Lung (tissue), 12 donors: ENCODE measurements around the gene SNRNP70. TPM values are rescaled to one million over a fixed set of nuclear protein-coding genes. Genes with fewer than 3 reads are reported as not detected.

ENCODE experiments used
- ATAC-seq: fragments of 200-7000 bp; cut with Tn5 transposase; one replicate; pipeline ENCODE4 v1.9.1; 2020; ENCODE audit warnings: moderate number of reproducible peaks; ENCODE audit not compliant: insufficient read depth, low FRiP score
- DNase-seq, 3 donors: peaks; one replicate each; pipeline ENCODE4 v3.0.0-alpha.2; 2013 to 2017
- H3K27ac ChIP-seq, 2 donors: one replicate each; pipeline ENCODE4 v1.5.1; 2013; ENCODE audit warnings: mild to moderate bottlenecking in 2 of 2, moderate library complexity in 2 of 2, control low read depth in 1 of 2, inconsistent platforms in 1 of 2, low read depth in 1 of 2, low read length in 1 of 2
- H3K27me3 ChIP-seq, 3 donors: one replicate each; pipeline ENCODE4 v1.5.1; 2013; ENCODE audit warnings: low read length in 2 of 3; ENCODE audit not compliant: control insufficient read depth in 3 of 3, insufficient read depth in 3 of 3
- H3K36me3 ChIP-seq, 4 donors: one replicate each; pipeline ENCODE4 v1.5.1; 2013; ENCODE audit warnings: low read length in 4 of 4, mild to moderate bottlenecking in 1 of 4, moderate library complexity in 1 of 4; ENCODE audit not compliant: control insufficient read depth in 4 of 4, insufficient read depth in 4 of 4
- H3K4me1 ChIP-seq, 5 donors: one replicate each; pipeline ENCODE4 v1.5.1; 2013; ENCODE audit warnings: low read length in 5 of 5, mild to moderate bottlenecking in 2 of 5, moderate library complexity in 1 of 5; ENCODE audit not compliant: control insufficient read depth in 5 of 5, insufficient read depth in 5 of 5
- H3K4me3 ChIP-seq: one replicate; pipeline ENCODE4 v1.5.1; 2013; ENCODE audit warnings: mild to moderate bottlenecking, control low read depth, moderate library complexity
- H3K9ac ChIP-seq, 2 donors: one replicate each; pipeline ENCODE4 v1.5.1; 2013; ENCODE audit warnings: low read length in 2 of 2, control low read depth in 1 of 2; ENCODE audit not compliant: insufficient read depth in 1 of 2
- H3K9me3 ChIP-seq, 4 donors: one replicate each; pipeline ENCODE4 v1.5.1; 2013; ENCODE audit warnings: low read length in 3 of 4, mild to moderate bottlenecking in 1 of 4, moderate library complexity in 1 of 4; ENCODE audit not compliant: control insufficient read depth in 4 of 4, insufficient read depth in 3 of 4
- CTCF ChIP-seq: IDR thresholded peaks from 2 replicates; pipeline ENCODE4 v1.5.1; 2012; ENCODE audit warnings: mild to moderate bottlenecking; ENCODE audit errors: control extremely low read depth, extremely low read depth
- WGBS, 2 donors: extraction: QIAGEN DNeasy Blood & Tissue Kit; methylation state at CpG; one replicate each; pipeline ENCODE4 v1.1.7; 2013; 5-methylcytosine and 5-hydroxymethylcytosine counted together
- polyA plus RNA-seq, 2 donors: library from polyadenylated mRNA; stranded (reverse); fragments of 200-250 nt; gene quantifications; one replicate each; pipeline ENCODE4 v1.2.1, GENCODE V29; 2013
- total RNA-seq, 2 donors: library from RNA; depleted of rRNA in 1 of 2; stranded (reverse); fragments of >200 nt in 1 of 2; gene quantifications; one replicate each; pipeline ENCODE4 v1.2.1, GENCODE V29; 2014 to 2021
- donor health status: control.
- donor health status: control.
- donor health status: Bipolar disorder and iron deficiency.
- donor health status: healthy.
- donor health status: DM: yes; HTN: yes; CAD: no.

The SNRNP70 gene
- total and polyA plus RNA-seq, 4 donors = 143 to 251 (median 180) TPM

- H3K27ac ChIP-seq = no peak overlapping the region
- no peaks in the 10 kb centered on the region for H3K27me3 ChIP-seq
- H3K4me3 ChIP-seq = no peak overlapping the region
- ATAC-seq (no peak), DNase-seq (peak; percentile 47 to 75 (median 68))
- no peaks in the 10 kb centered on the region for H3K9me3 ChIP-seq
- H3K36me3 ChIP-seq = no peaks in the 10 kb centered on the region
- H3K4me1 ChIP-seq = peaks cover 0 to 17% (median 4%) of the 10 kb centered on the region in 5 donors
- no peak overlapping the region for H3K9ac ChIP-seq
- no peak for TF ChIP-seq CTCF
- WGBS, 2 donors = 83 to 85% methylated on average over 10 of the region's 10 CpGs
Observed at GRCh38 chr19:49136771-49137171, 51.5 kb downstream of the SNRNP70 start.

GRCh38 chr19:49140951-49141350 lies 55.7 kb downstream of the SNRNP70 start:
- H3K4me1 ChIP-seq = peaks cover 0 to 9% (median 4%) of the 10 kb centered on the region in 5 donors
- no peak for ATAC-seq
- WGBS, 2 donors = 84 to 85% methylated on average over 7 of the region's 7 CpGs
- TF ChIP-seq CTCF = no peak
- DNase-seq = no peak
- H3K9me3 ChIP-seq = no peaks in the 10 kb centered on the region
- H3K27me3 ChIP-seq = no peaks in the 10 kb centered on the region
- H3K36me3 ChIP-seq = no peaks in the 10 kb centered on the region
- H3K9ac ChIP-seq = no peak overlapping the region
- no peak overlapping the region for H3K27ac ChIP-seq
- H3K4me3 ChIP-seq = no peak overlapping the region

- no peak for ATAC-seq
- Histone ChIP-seq H3K9ac (no peak overlapping the region), H3K27me3 (no peaks in the 10 kb centered on the region), H3K4me1 (peaks cover 0 to 8% (median 7%) of the 10 kb centered on the region in 5 donors), H3K4me3 (no peak overlapping the region), H3K36me3 (no peaks in the 10 kb centered on the region), H3K9me3 (no peaks in the 10 kb centered on the region), H3K27ac (no peak overlapping the region)
- no peak for DNase-seq
- TF ChIP-seq CTCF = no peak
- 80 to 82% methylated on average over 6 of the region's 6 CpGs for WGBS, 2 donors
Observed at GRCh38 chr19:49141352-49141751, 56.1 kb downstream of the SNRNP70 start.

GRCh38 chr19:49142866-49143335 lies 57.6 kb downstream of the SNRNP70 start:
- H3K36me3 ChIP-seq = no peaks in the 10 kb centered on the region
- peak overlapping the region; percentile 11 for H3K4me3 ChIP-seq
- peak overlapping the region in 1 of 2 donors; percentile 71 for H3K9ac ChIP-seq
- DNase-seq = peak; percentile 94 to 96 (median 95)
- 4% methylated on average over 21 of the region's 21 CpGs for WGBS, 2 donors
- peak overlapping the region in 1 of 2 donors; percentile 26 for H3K27ac ChIP-seq
- TF ChIP-seq CTCF = no peak
- H3K9me3 ChIP-seq = no peaks in the 10 kb centered on the region
- no peaks in the 10 kb centered on the region for H3K27me3 ChIP-seq
- peak; percentile 98 for ATAC-seq
- H3K4me1 ChIP-seq = peaks cover 0 to 8% (median 3%) of the 10 kb centered on the region in 5 donors
